Sigmoid colon (tissue), 7 donors: ENCODE measurements around the gene KNDC1. TPM values are rescaled to one million over a fixed set of nuclear protein-coding genes. Genes with fewer than 3 reads are reported as not detected.

ENCODE experiments used
- DNase-seq: peaks from one replicate; pipeline ENCODE4 v3.0.0-alpha.2; 2019
- H3K27ac ChIP-seq, 4 donors: fragments of 200-600 bp; sonication (generic); one replicate each; pipeline ENCODE4 v1.5.1; 2016 to 2019; ENCODE audit warnings: mild to moderate bottlenecking in 1 of 4
- H3K27me3 ChIP-seq, 3 donors: fragments of 200-600 bp; sonication (generic); one replicate each; pipeline ENCODE4 v1.5.1; 2019; ENCODE audit warnings: mild to moderate bottlenecking in 1 of 3
- H3K36me3 ChIP-seq, 4 donors: fragments of 200-600 bp; sonication (generic); one replicate each; pipeline ENCODE4 v1.5.1; 2016 to 2019
- H3K4me1 ChIP-seq, 4 donors: fragments of 200-600 bp; sonication (generic); one replicate each; pipeline ENCODE4 v1.5.1; 2017 to 2019
- H3K4me3 ChIP-seq, 4 donors: fragments of 200-600 bp; sonication (generic); one replicate each; pipeline ENCODE4 v1.5.1; 2017 to 2019; ENCODE audit warnings: mild to moderate bottlenecking in 2 of 4, moderate library complexity in 1 of 4
- H3K9me3 ChIP-seq, 4 donors: fragments of 200-600 bp in 3 of 4; sonication (generic) in 3 of 4; one replicate each; pipeline versions ENCODE4 v1.5.1 to v1.6.1; 2013 to 2019
- EP300 ChIP-seq, 4 donors: sonication (generic); formaldehyde crosslinking; IDR thresholded peaks; one replicate each; pipeline ENCODE4 v1.6.1; 2017; ENCODE audit warnings: antibody characterized with exemption in 4 of 4
- POLR2A ChIP-seq, 2 donors: fragments of 450-650 bp; IDR thresholded peaks; one replicate each; pipeline ENCODE4 v1.6.1; 2016; ENCODE audit warnings: antibody characterized with exemption in 2 of 2, mild to moderate bottlenecking in 2 of 2, moderate library complexity in 2 of 2
- POLR2AphosphoS5 ChIP-seq, 4 donors: sonication (generic); formaldehyde crosslinking; IDR thresholded peaks; one replicate each; pipeline ENCODE4 v1.6.1; 2017; ENCODE audit warnings: antibody characterized with exemption in 4 of 4
- WGBS, 2 donors: extraction: QIAGEN DNeasy Blood & Tissue Kit; methylation state at CpG; one replicate each; pipeline ENCODE4 v1.1.7; 2013; 5-methylcytosine and 5-hydroxymethylcytosine counted together
- intact Hi-C: fragments of 100-400 bp; cut with DNase I; formaldehyde crosslinking; loops from one replicate; pipeline ENCODE4 v1.15.1; 2023
- polyA plus RNA-seq, 3 donors: library from polyadenylated mRNA; stranded (reverse); fragments of 200-250 nt; gene quantifications; one replicate each; pipeline ENCODE4 v1.2.3, GENCODE V29; 2013
- total RNA-seq, 4 donors: library from RNA; depleted of rRNA; stranded (reverse); fragments of >200 nt; gene quantifications; one replicate each; pipeline ENCODE4 v1.1.0, GENCODE V29; 2016
- TF ChIP-seq, protein P1 (sequence below), 4 experiments: fragments of 450-650 bp in 3 of 4; fragments of 200-600 bp in 1 of 4; IDR thresholded peaks; one replicate each; pipeline ENCODE4 v1.5.1; 2016 to 2019; ENCODE audit warnings: antibody characterized with exemption in 4 of 4, mild to moderate bottlenecking in 3 of 4, moderate library complexity in 2 of 4
- donor health status: healthy with polysubstance abuse.
- donor health status: Bipolar disorder and iron deficiency.
- donor health status: healthy.

KNDC1 gene
- total and polyA plus RNA-seq, 7 donors, result under 0.01 to 1.9 (median 0.26) TPM; not detected in 1

DNA sequence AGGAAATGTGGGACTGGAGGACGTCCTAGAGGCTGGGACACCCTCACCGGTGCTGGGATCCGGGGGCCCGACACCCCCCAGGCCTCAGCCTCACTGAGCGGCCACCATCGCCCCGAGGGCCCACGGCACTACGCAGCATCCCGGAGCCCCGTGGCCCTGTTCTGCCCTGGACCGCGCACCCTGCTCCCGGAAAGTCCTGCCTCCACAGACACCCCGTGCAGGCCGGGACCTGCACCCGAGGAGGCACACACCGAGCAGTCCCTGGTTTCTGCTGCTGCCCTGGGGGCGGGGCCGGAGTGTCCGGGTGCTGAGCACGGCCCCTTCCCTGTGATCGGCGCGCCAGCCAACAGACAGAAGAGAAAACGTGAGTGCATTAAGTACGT is 18.1 kb upstream of the KNDC1 start:
- H3K4me3 ChIP-seq, result no peak overlapping the region
- 83 to 92% methylated on average over 27 of the region's 27 CpGs for WGBS, 2 donors
- H3K36me3 ChIP-seq, result no peaks in the 10 kb centered on the region
- DNase-seq, result peak; percentile 47
- H3K27ac ChIP-seq, result no peak overlapping the region
- TF ChIP-seq POLR2A (IDR thresholded peaks at IDR 0.05) (no peak), POLR2AphosphoS5 (IDR thresholded peaks at IDR 0.05) (no peak), EP300 (IDR thresholded peaks at IDR 0.05) (no peak)
- TF ChIP-seq, protein P1, sequence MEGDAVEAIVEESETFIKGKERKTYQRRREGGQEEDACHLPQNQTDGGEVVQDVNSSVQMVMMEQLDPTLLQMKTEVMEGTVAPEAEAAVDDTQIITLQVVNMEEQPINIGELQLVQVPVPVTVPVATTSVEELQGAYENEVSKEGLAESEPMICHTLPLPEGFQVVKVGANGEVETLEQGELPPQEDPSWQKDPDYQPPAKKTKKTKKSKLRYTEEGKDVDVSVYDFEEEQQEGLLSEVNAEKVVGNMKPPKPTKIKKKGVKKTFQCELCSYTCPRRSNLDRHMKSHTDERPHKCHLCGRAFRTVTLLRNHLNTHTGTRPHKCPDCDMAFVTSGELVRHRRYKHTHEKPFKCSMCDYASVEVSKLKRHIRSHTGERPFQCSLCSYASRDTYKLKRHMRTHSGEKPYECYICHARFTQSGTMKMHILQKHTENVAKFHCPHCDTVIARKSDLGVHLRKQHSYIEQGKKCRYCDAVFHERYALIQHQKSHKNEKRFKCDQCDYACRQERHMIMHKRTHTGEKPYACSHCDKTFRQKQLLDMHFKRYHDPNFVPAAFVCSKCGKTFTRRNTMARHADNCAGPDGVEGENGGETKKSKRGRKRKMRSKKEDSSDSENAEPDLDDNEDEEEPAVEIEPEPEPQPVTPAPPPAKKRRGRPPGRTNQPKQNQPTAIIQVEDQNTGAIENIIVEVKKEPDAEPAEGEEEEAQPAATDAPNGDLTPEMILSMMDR (IDR thresholded peaks at IDR 0.05), result no peak
- H3K27me3 ChIP-seq, result peaks cover 0 to 65% (median 18%) of the 10 kb centered on the region in 3 donors
- H3K9me3 ChIP-seq, result no peaks in the 10 kb centered on the region
- no peaks in the 10 kb centered on the region for H3K4me1 ChIP-seq
- intact Hi-C loops, result no loop called here

DNA sequence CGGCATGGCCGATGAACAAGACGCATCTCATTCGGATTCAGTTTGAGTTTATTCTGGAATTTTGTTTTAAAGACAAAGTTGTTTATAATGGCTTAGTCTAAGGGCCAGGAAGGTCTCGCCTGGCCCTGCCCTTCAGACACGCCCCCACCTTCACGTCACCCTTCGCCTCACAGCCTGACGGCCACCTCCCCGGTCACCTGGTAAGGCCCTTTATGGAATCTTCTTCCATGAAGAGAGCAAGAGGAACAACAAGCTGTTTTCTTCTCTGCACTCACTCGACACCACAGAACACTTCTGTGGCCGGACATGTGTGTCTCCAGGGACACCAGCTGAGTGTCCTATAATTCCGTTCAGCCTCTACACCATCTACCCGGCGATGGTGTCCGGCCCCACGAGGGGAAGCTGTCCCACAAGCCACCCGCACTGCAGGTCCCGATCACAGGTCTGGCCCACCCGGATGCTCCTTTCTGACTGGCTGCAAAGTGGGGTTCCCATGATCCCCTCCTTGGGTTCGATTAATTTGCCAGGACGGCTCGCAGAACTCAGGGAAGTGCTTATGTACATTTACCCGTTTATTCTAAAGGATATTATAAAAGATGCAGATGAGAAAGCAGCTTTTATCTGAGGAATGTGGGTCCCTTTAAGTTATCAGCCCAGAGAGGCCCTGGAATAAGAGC is 17.4 kb upstream of the KNDC1 start:
- Histone ChIP-seq H3K36me3 (no peaks in the 10 kb centered on the region), H3K4me1 (no peaks in the 10 kb centered on the region), H3K27ac (no peak overlapping the region), H3K4me3 (no peak overlapping the region), H3K27me3 (peaks cover 0 to 72% (median 18%) of the 10 kb centered on the region in 3 donors), H3K9me3 (peaks cover 0 to 3% (median 0%) of the 10 kb centered on the region in 4 donors)
- DNase-seq, result peak; percentile 46
- TF ChIP-seq EP300 (IDR thresholded peaks at IDR 0.05) (no peak), POLR2A (IDR thresholded peaks at IDR 0.05) (no peak), POLR2AphosphoS5 (IDR thresholded peaks at IDR 0.05) (no peak)
- TF ChIP-seq, protein P1 (IDR thresholded peaks at IDR 0.05), result no peak
- 70 to 84% methylated on average over 24 of the region's 24 CpGs for WGBS, 2 donors
- intact Hi-C loops, result no loop called here

DNA sequence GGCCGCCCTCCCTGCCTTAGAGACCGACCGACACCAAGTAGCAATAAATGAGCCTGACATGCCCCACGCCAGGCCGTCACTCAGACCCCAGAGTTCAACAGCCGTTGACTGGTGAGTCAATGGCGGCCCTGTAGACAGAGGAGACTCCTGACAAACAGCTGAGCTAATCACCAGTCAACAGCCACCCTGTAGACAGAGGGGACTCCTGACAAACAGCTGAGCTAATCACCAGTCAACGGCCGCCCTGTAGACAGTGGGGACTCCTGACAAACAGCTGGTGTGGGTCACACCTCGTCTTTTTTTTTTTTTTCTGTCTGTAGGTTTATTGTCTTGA is 16.9 kb upstream of the KNDC1 start:
- TF ChIP-seq POLR2A (IDR thresholded peaks at IDR 0.05) (no peak), POLR2AphosphoS5 (IDR thresholded peaks at IDR 0.05) (no peak), EP300 (IDR thresholded peaks at IDR 0.05) (no peak)
- TF ChIP-seq, protein P1 (IDR thresholded peaks at IDR 0.05), result no peak

DNA sequence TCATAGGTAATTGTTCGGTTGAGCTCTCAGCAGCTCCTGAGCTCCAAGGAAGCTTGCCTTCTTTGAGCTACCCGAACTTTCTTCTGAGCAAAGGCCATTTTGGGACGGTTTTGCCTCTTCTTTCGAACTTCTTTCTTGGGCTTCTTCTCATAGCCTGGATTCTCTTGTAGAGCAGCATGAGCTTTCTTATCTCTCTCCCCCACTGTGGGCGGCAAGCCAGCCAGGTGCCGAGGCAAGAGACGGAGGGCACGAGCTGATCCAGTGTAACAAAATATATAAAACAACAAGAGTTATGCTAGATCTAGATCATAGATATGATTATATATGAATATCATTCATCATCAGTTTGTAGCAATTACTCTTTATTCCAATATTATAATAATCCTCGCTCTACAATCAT is 16.5 kb upstream of the KNDC1 start:
- 46 to 74% methylated on average over 9 of the region's 9 CpGs for WGBS, 2 donors
- TF ChIP-seq, protein P1 (IDR thresholded peaks at IDR 0.05), result no peak
- no peak for TF ChIP-seq POLR2AphosphoS5 (IDR thresholded peaks at IDR 0.05)
- intact Hi-C loops, result no loop called here
- H3K27me3 ChIP-seq, result peaks cover 0 to 76% (median 18%) of the 10 kb centered on the region in 3 donors
- H3K27ac ChIP-seq, result no peak overlapping the region
- H3K9me3 ChIP-seq, result peaks cover 0 to 7% (median 2%) of the 10 kb centered on the region in 4 donors
- H3K4me3 ChIP-seq, result no peak overlapping the region
- no peaks in the 10 kb centered on the region for H3K4me1 ChIP-seq
- DNase-seq, result no peak
- H3K36me3 ChIP-seq, result no peaks in the 10 kb centered on the region

More for the DNA sequence above, 16.9 kb upstream of the KNDC1 start:
- H3K27me3 ChIP-seq, result peaks cover 0 to 76% (median 18%) of the 10 kb centered on the region in 3 donors
- H3K36me3 ChIP-seq, result no peaks in the 10 kb centered on the region
- intact Hi-C loops, result no loop called here
- WGBS, 2 donors, result 53 to 72% methylated on average over 10 of the region's 10 CpGs
- no peaks in the 10 kb centered on the region for H3K4me1 ChIP-seq
- H3K9me3 ChIP-seq, result peaks cover 0 to 5% (median under 1%) of the 10 kb centered on the region in 4 donors
- H3K4me3 ChIP-seq, result no peak overlapping the region
- peak; percentile 56 for DNase-seq
- H3K27ac ChIP-seq, result no peak overlapping the region

DNA sequence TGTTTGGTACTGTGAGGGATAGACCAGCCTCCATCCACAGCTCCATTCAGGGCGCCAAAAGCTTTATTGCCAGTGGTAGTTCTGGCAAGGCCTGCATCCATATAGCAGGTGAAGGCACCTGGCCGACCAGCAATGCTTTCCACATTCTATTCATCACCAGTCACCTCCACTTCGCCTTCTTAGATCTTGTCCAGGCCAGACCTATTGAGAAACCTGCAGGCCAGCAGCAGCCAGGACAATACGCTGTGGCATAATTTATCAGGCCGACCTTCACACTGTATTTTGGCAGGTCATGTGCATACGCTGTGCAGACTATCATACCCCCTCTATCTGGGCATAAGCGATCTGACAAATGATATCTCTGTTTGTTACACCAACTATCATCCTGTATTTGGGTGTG is 15.2 kb upstream of the KNDC1 start:
- no peak for DNase-seq
- TF ChIP-seq POLR2A (IDR thresholded peaks at IDR 0.05), result no peak
- no peak for TF ChIP-seq EP300 (IDR thresholded peaks at IDR 0.05)
- intact Hi-C loops, result no loop called here
- Histone ChIP-seq H3K36me3 (no peaks in the 10 kb centered on the region), H3K4me1 (no peaks in the 10 kb centered on the region), H3K9me3 (peaks cover 0 to 7% (median 2%) of the 10 kb centered on the region in 4 donors), H3K4me3 (no peak overlapping the region), H3K27ac (no peak overlapping the region), H3K27me3 (peaks cover 0 to 71% (median 14%) of the 10 kb centered on the region in 3 donors)
- WGBS, 2 donors, result 83 to 93% methylated on average over 7 of the region's 7 CpGs
